ENCODE measurements around the gene KIFC1.
"Not testable (repeated sequence)": the region's sequence is repeated elsewhere in the genome, so short reads cannot be mapped to it uniquely, and the experiment has no call there.

KIFC1 gene, protein sequence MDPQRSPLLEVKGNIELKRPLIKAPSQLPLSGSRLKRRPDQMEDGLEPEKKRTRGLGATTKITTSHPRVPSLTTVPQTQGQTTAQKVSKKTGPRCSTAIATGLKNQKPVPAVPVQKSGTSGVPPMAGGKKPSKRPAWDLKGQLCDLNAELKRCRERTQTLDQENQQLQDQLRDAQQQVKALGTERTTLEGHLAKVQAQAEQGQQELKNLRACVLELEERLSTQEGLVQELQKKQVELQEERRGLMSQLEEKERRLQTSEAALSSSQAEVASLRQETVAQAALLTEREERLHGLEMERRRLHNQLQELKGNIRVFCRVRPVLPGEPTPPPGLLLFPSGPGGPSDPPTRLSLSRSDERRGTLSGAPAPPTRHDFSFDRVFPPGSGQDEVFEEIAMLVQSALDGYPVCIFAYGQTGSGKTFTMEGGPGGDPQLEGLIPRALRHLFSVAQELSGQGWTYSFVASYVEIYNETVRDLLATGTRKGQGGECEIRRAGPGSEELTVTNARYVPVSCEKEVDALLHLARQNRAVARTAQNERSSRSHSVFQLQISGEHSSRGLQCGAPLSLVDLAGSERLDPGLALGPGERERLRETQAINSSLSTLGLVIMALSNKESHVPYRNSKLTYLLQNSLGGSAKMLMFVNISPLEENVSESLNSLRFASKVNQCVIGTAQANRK

GRCh38 chr6:33391278-33391921, at the start of gene KIFC1:
TSS of gene KIFC1 (plus strand) at chr6:33391823. CDS start at chr6:33391986, 163 bp downstream.
- peak; percentile 99 for DNase-seq (ENCODE audit: low read depth)

DNA sequence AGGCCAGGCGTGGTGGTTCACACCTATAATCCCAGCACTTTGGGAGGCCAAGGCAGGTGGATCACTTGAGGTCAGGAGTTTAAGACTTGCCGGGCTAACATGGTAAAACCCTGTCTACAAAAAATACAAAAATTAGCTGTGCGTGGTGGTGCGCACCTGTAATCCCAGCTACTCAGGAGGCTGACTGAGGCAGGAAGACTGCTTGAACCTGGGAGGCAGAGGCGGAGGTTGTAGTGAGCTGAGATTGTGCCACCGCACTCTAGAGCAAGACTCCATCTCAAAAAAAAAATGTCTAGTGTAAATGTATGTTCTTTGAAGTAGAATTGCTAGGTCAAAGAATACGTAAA, 48.0 kb upstream of the KIFC1 start:
- not testable (repeated sequence) for DNase-seq (ENCODE audit: low read depth)

- no peak for DNase-seq (ENCODE audit: low read depth)
Measured at GRCh38 chr6:33343953-33344611, 47.5 kb upstream of the KIFC1 start.

- peak; percentile 44 for DNase-seq (ENCODE audit: low read depth)
Measured at GRCh38 chr6:33344701-33345697, 46.6 kb upstream of the KIFC1 start.

- DNase-seq (ENCODE audit: low read depth), result peak; percentile 48
Measured at GRCh38 chr6:33346972-33347371, 44.7 kb upstream of the KIFC1 start.

DNA sequence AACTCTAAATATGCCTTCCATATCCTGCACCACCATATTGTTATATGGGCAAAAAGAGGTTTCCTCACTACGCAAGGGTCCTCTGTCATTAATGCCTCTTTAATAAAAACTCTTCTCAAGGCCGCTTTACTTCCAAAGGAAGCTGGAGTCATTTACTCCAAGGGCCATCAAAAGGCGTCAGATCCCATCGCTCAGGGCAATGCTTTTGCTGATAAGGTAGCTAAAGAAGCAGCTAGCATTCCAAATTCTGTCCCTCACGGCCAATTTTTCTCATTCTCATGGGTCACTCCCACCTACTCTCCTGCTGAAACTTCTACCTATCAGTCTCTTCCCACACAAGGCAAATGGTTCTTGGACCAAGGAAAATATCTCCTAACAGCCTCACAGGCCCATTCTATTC, 43.8 kb upstream of the KIFC1 start:
- no peak for DNase-seq (ENCODE audit: low read depth)

DNA sequence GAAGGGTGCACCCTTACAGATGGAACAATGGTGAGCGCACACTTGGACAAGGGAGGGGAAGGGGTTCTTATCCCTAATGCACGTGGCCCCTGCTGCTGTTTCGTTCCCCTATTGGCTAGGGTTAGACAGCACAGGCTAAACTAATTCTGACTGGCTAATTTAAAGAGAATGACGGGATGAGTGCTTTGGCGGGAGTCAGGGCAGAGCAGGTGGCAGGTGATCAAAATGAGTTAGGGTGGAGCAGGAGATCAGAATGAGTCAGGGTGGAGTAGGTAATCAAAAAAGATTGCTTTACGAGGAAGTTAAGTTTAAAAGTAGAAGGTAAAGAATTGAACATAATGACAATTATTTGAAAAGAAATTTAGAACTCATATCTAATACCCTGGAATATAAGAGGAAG, 35.8 kb upstream of the KIFC1 start:
- not testable (repeated sequence) for DNase-seq (ENCODE audit: low read depth)

DNA sequence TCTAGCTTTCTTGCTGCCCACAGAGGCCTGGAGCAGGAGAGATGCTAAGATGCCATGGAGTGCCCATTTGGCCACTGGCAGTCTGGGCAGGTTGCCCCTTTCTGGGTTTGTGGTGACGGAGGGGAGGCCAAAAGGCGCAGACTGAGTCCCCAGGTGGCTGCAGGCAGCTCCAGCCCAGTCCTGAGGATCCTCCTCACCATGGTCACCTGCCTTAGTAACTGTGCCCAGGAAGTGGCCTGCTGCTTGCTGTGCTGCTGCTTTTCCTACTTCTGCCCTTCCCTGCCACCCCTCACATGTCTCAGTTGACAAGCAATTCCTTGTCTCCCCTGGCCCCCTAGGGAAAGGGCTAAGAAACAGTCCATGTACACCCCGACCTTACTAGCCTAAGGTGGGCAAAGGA, 35.3 kb upstream of the KIFC1 start:
- no peak for DNase-seq (ENCODE audit: low read depth)

- DNase-seq (ENCODE audit: low read depth), result not testable (repeated sequence)
Measured at GRCh38 chr6:33357160-33357871, 34.3 kb upstream of the KIFC1 start.

DNA sequence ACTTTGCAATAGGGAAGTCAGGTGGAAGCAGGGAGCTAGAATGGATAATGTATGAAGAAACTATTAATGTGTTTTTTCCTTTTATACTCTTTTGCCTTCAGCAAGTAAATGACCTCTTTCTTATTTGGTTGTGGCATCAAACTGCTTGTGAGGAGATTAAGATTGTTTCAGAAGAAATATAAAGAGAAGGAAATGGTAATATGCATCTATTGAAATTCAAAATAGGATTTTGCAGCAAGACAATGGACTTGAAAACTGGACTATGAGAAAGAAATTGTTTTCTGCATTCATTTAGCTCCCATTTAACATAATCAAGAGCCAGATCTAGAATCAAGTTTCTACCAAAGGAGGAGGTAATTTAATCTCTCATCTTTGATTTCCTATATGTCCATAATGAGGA, 32.3 kb upstream of the KIFC1 start:
- DNase-seq (ENCODE audit: low read depth), result no peak

GRCh38 chr6:33363486-33363885, 28.1 kb upstream of the KIFC1 start:
- not testable (repeated sequence) for DNase-seq (ENCODE audit: low read depth)

- peak; percentile 25 for DNase-seq (ENCODE audit: low read depth)
Measured at GRCh38 chr6:33364475-33365205, 27.0 kb upstream of the KIFC1 start.

DNA sequence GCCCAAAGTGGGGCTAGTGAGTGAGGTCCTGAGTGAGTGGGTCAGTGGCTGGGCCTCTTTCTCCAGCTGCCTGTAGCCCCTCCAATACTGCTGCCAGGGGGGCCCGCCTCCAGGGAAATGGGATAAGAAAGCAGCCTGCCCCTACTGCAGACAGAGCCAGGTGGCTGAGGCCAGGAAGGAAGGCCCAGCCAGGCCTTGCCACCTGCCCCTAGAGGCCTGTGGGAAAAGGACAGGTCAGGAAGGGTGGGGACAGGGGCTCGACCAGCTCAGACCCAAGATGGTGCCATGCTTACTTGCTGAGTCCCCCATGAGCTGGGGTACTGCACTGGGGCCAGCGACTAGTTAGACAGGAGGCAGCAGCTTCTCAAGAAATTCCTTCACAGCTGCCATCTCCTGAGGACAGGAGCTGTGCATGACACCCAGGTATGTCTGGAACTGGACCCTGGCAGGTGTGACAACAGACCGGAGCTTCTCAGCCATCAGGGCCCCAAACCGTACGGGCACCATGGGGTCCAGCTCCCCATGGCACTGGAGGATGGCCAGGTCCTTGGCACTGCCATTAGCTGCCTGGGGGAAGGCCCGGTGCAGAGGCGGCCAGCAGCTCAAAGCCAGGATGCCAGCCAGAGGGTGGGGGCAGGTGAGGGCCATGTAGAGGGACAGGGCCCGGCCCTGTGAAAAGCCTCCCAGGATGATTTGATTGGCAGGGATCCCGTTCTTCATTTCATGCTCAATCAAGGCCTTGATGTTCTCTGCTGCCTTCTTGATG, 26.2 kb upstream of the KIFC1 start:
- DNase-seq (ENCODE audit: low read depth), result not testable (repeated sequence)

DNA sequence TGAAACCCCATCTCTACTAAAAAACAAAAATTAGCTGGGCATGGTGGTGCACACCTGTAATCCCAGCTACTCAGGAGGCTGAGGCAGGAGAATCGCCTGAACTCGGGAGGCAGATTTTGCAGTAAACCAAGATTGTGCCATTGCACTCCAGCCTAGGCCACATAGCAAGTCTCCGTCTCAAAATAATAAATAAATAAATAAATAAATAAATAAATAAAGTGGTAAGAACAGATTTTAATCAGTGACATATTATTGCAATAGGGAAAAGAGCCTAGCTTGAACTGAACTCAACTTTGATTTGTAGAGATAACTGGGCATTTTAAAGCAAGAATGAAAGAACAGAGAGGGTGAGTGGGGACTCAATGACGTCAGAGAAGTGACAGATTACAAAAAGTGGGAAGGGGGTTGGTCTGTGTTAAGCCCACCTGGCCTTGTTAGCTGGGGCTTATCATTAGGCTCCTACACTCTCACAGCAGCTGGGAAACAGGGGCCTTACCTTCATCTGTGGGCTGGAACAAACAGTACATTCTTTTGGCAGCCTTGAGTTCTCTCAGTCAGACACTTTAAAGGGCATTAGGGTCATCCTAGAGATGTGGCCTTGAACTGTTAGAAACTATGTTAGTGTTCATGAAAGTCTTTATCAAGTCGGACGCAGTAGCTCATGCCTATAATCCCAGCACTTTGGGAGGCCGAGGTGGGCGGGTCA, 24.5 kb upstream of the KIFC1 start:
- no peak for DNase-seq (ENCODE audit: low read depth)

DNA sequence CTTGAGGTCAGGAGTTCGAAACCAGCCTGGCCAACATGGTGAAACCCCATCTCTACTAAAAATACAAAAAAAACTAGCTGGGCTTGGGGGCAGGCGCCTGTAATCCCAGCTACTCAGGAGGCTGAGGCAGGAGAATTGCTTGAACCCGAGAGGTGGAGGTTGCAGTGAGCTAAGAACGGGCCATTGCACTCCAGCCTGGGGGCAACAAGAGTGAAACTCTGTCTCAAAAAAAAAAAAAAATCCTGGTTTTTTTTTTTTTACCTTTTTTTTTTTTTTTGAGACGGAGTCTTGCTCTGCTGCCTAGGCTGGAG, 24.0 kb upstream of the KIFC1 start:
- DNase-seq (ENCODE audit: low read depth), result not testable (repeated sequence)

DNA sequence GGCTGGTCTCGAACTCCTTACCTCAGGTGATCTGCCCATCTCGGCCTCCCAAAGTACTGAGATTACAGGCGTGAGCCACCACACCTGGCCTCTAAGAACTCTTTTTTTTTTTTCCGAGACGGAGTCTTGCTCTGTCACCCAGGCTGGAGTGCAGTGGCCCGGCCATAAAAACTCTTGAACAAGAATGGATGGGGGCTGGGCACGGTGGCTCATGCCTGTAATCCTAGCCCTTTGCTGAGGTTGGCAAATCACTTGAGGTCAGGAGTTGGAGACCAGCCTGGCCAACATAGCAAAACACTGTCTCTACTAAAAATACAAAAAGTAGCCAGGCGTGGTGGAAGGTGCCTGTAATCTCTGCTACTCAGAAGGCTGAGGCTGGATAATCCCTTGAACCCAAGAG, 19.7 kb upstream of the KIFC1 start:
- not testable (repeated sequence) for DNase-seq (ENCODE audit: low read depth)

DNA sequence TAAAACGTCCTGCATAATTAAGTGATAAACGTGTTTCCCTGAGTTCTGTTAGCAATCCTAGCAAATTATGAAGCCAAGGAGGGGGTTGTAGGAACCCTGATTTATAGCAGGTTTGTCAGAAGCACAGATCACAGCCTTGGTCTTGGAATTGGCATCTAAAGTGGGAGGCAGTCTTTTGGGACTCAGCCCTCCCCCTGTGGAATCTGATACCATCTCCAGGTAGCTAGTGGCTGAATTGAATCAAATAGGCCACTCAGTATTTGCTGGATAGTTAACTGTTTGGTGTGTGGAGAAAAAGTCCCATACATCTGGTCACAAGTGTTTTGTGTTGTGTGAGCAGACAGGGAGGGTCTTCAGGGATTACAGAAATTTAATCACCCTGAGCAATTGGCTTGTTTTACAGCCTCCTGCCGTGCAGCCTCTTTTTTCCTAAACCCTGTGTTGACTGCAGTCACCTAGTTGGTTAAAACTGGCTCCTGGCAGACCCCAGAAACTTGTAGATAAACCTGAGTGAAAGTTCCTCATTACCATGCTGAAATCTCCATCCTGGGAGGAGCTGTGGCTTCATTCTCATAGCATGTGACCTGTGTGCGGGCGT, 19.0 kb upstream of the KIFC1 start:
- no peak for DNase-seq (ENCODE audit: low read depth)

Data from stromal cell of bone marrow (primary cell).